H1 (cell line): ENCODE measurements around the gene S100A12. TPM values are rescaled to one million over a fixed set of nuclear protein-coding genes. Genes with fewer than 3 reads are reported as not detected.

Experiments
- CTCF ChIA-PET: fragments of 300-600 bp; sonication (Branson Sonifier 250); formaldehyde crosslinking; loops from one replicate; lab custom pipeline; 2021; ENCODE audit not compliant: partially characterized antibody; lab: Charles Lee
- POLR2A ChIA-PET: fragments of 300-600 bp; sonication (Branson Sonifier 250); formaldehyde crosslinking; loops from one replicate; lab custom pipeline; 2021; ENCODE audit warnings: inconsistent platforms; ENCODE audit not compliant: partially characterized antibody; lab: Charles Lee
- DNase-seq, 2 experiments: peaks; one replicate each; pipeline versions ENCODE4 v3.0.0 to v3.0.0-alpha.2; 2010 to 2022; ENCODE audit warnings: low spot score in 2 of 2, low read depth in 1 of 2, mixed read lengths in 1 of 2
- FAIRE-seq: peaks from 2 replicates; lab custom pipeline; 2011; peaks lifted over from hg19 to GRCh38; lab: Jason Lieb, UNC
- H2AFZ ChIP-seq: 2 replicates; pipeline ENCODE4 v1.8.1; 2012; ENCODE audit warnings: low read length, inconsistent platforms
- H2AK5ac ChIP-seq: 2 replicates; pipeline ENCODE4 v1.6.1; 2013; ENCODE audit warnings: low read depth, low read length
- H2BK120ac ChIP-seq: replicated peaks from 2 replicates; pipeline ENCODE3; 2013; ENCODE audit warnings: low read depth, low read length, inconsistent platforms
- H2BK12ac ChIP-seq: 2 replicates; pipeline ENCODE4 v1.6.1; 2013; ENCODE audit warnings: low read depth, low read length
- H2BK15ac ChIP-seq: 2 replicates; pipeline ENCODE4 v1.6.1; 2013; ENCODE audit warnings: low read length
- H2BK20ac ChIP-seq: 2 replicates; pipeline ENCODE4 v1.6.1; 2013; ENCODE audit warnings: low read length
- H2BK5ac ChIP-seq: 2 replicates; pipeline ENCODE4 v1.6.1; 2013; ENCODE audit warnings: low read depth, low read length
- H3K14ac ChIP-seq: 2 replicates; pipeline ENCODE4 v1.6.1; 2013; ENCODE audit warnings: inconsistent platforms; ENCODE audit not compliant: insufficient read length
- H3K18ac ChIP-seq: 2 replicates; pipeline ENCODE4 v1.6.1; 2013; ENCODE audit warnings: low read length; ENCODE audit errors: extremely low read depth
- H3K23ac ChIP-seq: 2 replicates; pipeline ENCODE4 v1.6.1; 2013; ENCODE audit warnings: inconsistent platforms; ENCODE audit not compliant: insufficient read length
- H3K23me2 ChIP-seq: 2 replicates; pipeline ENCODE4 v1.6.1; 2013; ENCODE audit warnings: low read depth, low read length
- H3K27ac ChIP-seq: 2 replicates; pipeline ENCODE4 v1.6.1; 2011; ENCODE audit warnings: low read depth, low read length, inconsistent platforms
- H3K27me3 ChIP-seq, 4 experiments: replicated peaks in 1 of 4; 1 replicate in 1 of 4; 2 replicates in 3 of 4; pipeline versions ENCODE4 v1.6.1 to v1.8.1; 2011 to 2013; ENCODE audit warnings: low read length in 3 of 4, mild to moderate bottlenecking in 3 of 4, inconsistent platforms in 2 of 4, mixed read lengths in 2 of 4, moderate library complexity in 1 of 4; ENCODE audit not compliant: control insufficient read depth in 3 of 4, insufficient read depth in 3 of 4; ENCODE audit errors: extremely low read depth in 1 of 4
- H3K36me3 ChIP-seq, 4 experiments: 2 replicates each; pipeline versions ENCODE4 v1.6.1 to v1.8.1; 2011 to 2013; ENCODE audit warnings: mild to moderate bottlenecking in 4 of 4, low read length in 3 of 4, moderate library complexity in 2 of 4, control low read depth in 1 of 4, inconsistent platforms in 1 of 4; ENCODE audit not compliant: insufficient read depth in 4 of 4, control insufficient read depth in 2 of 4
- H3K4ac ChIP-seq: replicated peaks from 2 replicates; pipeline ENCODE3; 2013; ENCODE audit warnings: low read length, low read depth, mixed read lengths, inconsistent platforms; ENCODE audit not compliant: insufficient read length
- H3K4me1 ChIP-seq, 4 experiments: replicated peaks in 1 of 4; 1 replicate in 1 of 4; 2 replicates in 3 of 4; pipeline versions ENCODE4 v1.6.1 to v1.8.1; 2011 to 2013; ENCODE audit warnings: low read length in 3 of 4, inconsistent platforms in 2 of 4, mixed read lengths in 1 of 4; ENCODE audit not compliant: insufficient read depth in 4 of 4, control insufficient read depth in 3 of 4
- H3K4me2 ChIP-seq, 2 experiments: 2 replicates each; pipeline versions ENCODE4 v1.6.1 to v1.8.1; 2011 to 2013; ENCODE audit warnings: low read depth in 2 of 2, low read length in 2 of 2, control low read depth in 1 of 2, inconsistent platforms in 1 of 2, mild to moderate bottlenecking in 1 of 2; ENCODE audit not compliant: insufficient read depth in 1 of 2
- H3K4me3 ChIP-seq, 4 experiments: fragments of 200-600, 300-600 bp in 1 of 4; sonication (generic), shearing (Covaris generic), sonication (Bioruptor Twin) in 1 of 4; 2 replicates each; pipeline versions ENCODE4 v1.5.1 to v1.8.1; 2011 to 2016; ENCODE audit warnings: low read length in 4 of 4, low read depth in 3 of 4, control low read depth in 2 of 4, inconsistent platforms in 2 of 4, mild to moderate bottlenecking in 2 of 4, mixed read lengths in 1 of 4, moderate library complexity in 1 of 4; ENCODE audit not compliant: insufficient read depth in 2 of 4; ENCODE audit errors: extremely low read depth in 1 of 4
- H3K56ac ChIP-seq: replicated peaks from 2 replicates; pipeline ENCODE3; 2013; ENCODE audit warnings: low read depth, mild to moderate bottlenecking, mixed read lengths, low read length, inconsistent platforms; ENCODE audit not compliant: insufficient read length
- H3K79me1 ChIP-seq: 2 replicates; pipeline ENCODE4 v1.6.1; 2013; ENCODE audit warnings: low read depth, low read length, control low read depth
- H3K79me2 ChIP-seq, 2 experiments: 2 replicates each; pipeline versions ENCODE4 v1.6.1 to v1.8.1; 2012 to 2013; ENCODE audit warnings: low read length in 2 of 2, mild to moderate bottlenecking in 2 of 2, inconsistent platforms in 1 of 2; ENCODE audit not compliant: insufficient read depth in 2 of 2, control insufficient read depth in 1 of 2
- H3K9ac ChIP-seq, 4 experiments: replicated peaks in 1 of 4; 1 replicate in 1 of 4; 2 replicates in 3 of 4; pipeline versions ENCODE4 v1.6.1 to v1.8.1; 2011 to 2013; ENCODE audit warnings: low read depth in 3 of 4, low read length in 3 of 4, control low read depth in 2 of 4, mild to moderate bottlenecking in 2 of 4, moderate library complexity in 2 of 4, inconsistent platforms in 1 of 4; ENCODE audit errors: extremely low read depth in 1 of 4
- H3K9me3 ChIP-seq, 2 experiments: 2 replicates each; pipeline versions ENCODE4 v1.6.1 to v1.8.1; 2012 to 2013; ENCODE audit warnings: mild to moderate bottlenecking in 2 of 2, moderate library complexity in 2 of 2, control low read depth in 1 of 2, inconsistent platforms in 1 of 2, low read depth in 1 of 2, low read length in 1 of 2, mixed read lengths in 1 of 2; ENCODE audit not compliant: insufficient read depth in 2 of 2
- H4K20me1 ChIP-seq, 2 experiments: replicated peaks in 1 of 2; 2 replicates each; pipeline versions ENCODE3 to v1.8.1; 2011 to 2013; ENCODE audit warnings: inconsistent platforms in 2 of 2, low read length in 2 of 2, mild to moderate bottlenecking in 1 of 2; ENCODE audit not compliant: insufficient read depth in 2 of 2, control insufficient read depth in 1 of 2
- H4K5ac ChIP-seq: 2 replicates; pipeline ENCODE4 v1.6.1; 2013; ENCODE audit warnings: low read length, low read depth, mixed read lengths, inconsistent platforms; ENCODE audit not compliant: insufficient read length
- H4K8ac ChIP-seq: 2 replicates; pipeline ENCODE4 v1.8.0; 2013; ENCODE audit warnings: mild to moderate bottlenecking, moderate library complexity, low read length, inconsistent platforms; ENCODE audit not compliant: insufficient read depth; ENCODE audit errors: extremely low read depth
- H4K91ac ChIP-seq: replicated peaks from 2 replicates; pipeline ENCODE3; 2013; ENCODE audit warnings: low read length, mixed read lengths, inconsistent platforms; ENCODE audit not compliant: insufficient read length
- ASH2L ChIP-seq: fragments of 200-600, 300-600 bp; sonication (generic); IDR thresholded peaks from one replicate; pipeline ENCODE4 v1.7.1; 2017; ENCODE audit warnings: low read length
- BACH1 ChIP-seq: IDR thresholded peaks from 2 replicates; pipeline ENCODE4 v1.6.1; 2012; ENCODE audit warnings: low read length, improper control_type of control experiment
- NANOG ChIP-seq: IDR thresholded peaks from 2 replicates; pipeline ENCODE4 v1.6.1; 2011; ENCODE audit warnings: low read length, low read depth, mild to moderate bottlenecking, inconsistent platforms; ENCODE audit not compliant: insufficient read depth, poor library complexity, severe bottlenecking
- NRF1 ChIP-seq: IDR thresholded peaks from 2 replicates; pipeline ENCODE4 v1.6.1; 2011; ENCODE audit warnings: mild to moderate bottlenecking, low read depth, low read length, improper control_type of control experiment
- POU5F1 ChIP-seq: IDR thresholded peaks from 2 replicates; pipeline ENCODE4 v1.6.1; 2011; ENCODE audit warnings: low read depth, mild to moderate bottlenecking, low read length, moderate library complexity
- RNF2 ChIP-seq: fragments of 200-900, 300-1000 bp; sonication (generic); IDR thresholded peaks from 2 replicates; pipeline ENCODE4 v1.7.1; 2016; ENCODE audit warnings: borderline replicate concordance, low read depth, mild to moderate bottlenecking, antibody characterized with exemption, low read length; ENCODE audit not compliant: poor library complexity, severe bottlenecking; ENCODE audit errors: missing control alignments
- SIN3A ChIP-seq, 2 experiments: IDR thresholded peaks in 1 of 2; conservative IDR thresholded peaks in 1 of 2; 2 replicates each; pipeline ENCODE4 v1.6.1; 2011 to 2012; ENCODE audit warnings: low read length in 2 of 2, improper control_type of control experiment in 1 of 2, low read depth in 1 of 2, mild to moderate bottlenecking in 1 of 2
- TAF1 ChIP-seq: IDR thresholded peaks from 2 replicates; pipeline ENCODE4 v1.6.1; 2011; ENCODE audit warnings: mild to moderate bottlenecking, low read depth, low read length
- WGBS, 2 experiments: shearing (Covaris generic) in 1 of 2; methylation state at CpG; one replicate each; pipeline versions ENCODE4 v1.1.6 to v1.1.7; 2013 to 2015; ENCODE audit warnings: low lambda C conversion rate in 2 of 2, mixed read lengths in 2 of 2, inconsistent platforms in 1 of 2, low coverage in 1 of 2, missing lambda C conversion rate in 1 of 2; ENCODE audit not compliant: insufficient replicate concordance in 2 of 2, insufficient coverage in 1 of 2, insufficient read length in 1 of 2; ENCODE audit errors: extremely low coverage in 1 of 2, missing lambda C conversion rate in 1 of 2; 5-methylcytosine and 5-hydroxymethylcytosine counted together
- polyA plus RNA-seq, 7 experiments: library from polyadenylated mRNA; depleted of rRNA in 3 of 7; stranded (reverse) in 5 of 7; unstranded in 2 of 7; fragments of >200 nt in 5 of 7; fragments of 200-250 nt in 2 of 7; gene quantifications; 1 replicate in 5 of 7; 2 replicates in 1 of 7; 4 replicates in 1 of 7; pipeline versions ENCODE4 v1.2.1 to v1.2.3, GENCODE V29; 2011 to 2013; ENCODE audit warnings: missing spikeins in 2 of 7, mixed read lengths in 2 of 7
- total RNA-seq: library from RNA; stranded (reverse); fragmentation: NEBNext Ultra II Directional; extraction: Animal tissue kit (Norgen Biotek cat#: 25700); gene quantifications from 2 replicates; pipeline ENCODE4 v1.2.1, GENCODE V29; 2021

S100A12 gene
- total and polyA plus RNA-seq, 2 of the 8 experiments (the other 6 are each of a cell fraction or from before 2014, with no cell fraction given), result not detected

GRCh38 chr1:153343040-153343681 lies 32.3 kb downstream of the S100A12 start:
- H3K27ac ChIP-seq, result no peak overlapping the region
- no peak overlapping the region for H3K9ac ChIP-seq
- H3K4me1 ChIP-seq, result no peaks in the 10 kb centered on the region; a peak in 1 of 7 replicates
- H3K79me2 ChIP-seq, result no peaks in the 10 kb centered on the region
- no peak overlapping the region for H2BK12ac ChIP-seq
- no peak overlapping the region for H2BK5ac ChIP-seq
- peak in 1 of 2 experiments; percentile 4 for DNase-seq
- no peak overlapping the region for H4K91ac ChIP-seq
- H2BK20ac ChIP-seq, result no peak overlapping the region
- no peak overlapping the region for H2BK120ac ChIP-seq
- no peak overlapping the region for H3K4me2 ChIP-seq
- peaks cover 0 to 2% (median 0%) of the 10 kb centered on the region in 4 experiments; a peak in 1 of 7 replicates for H3K27me3 ChIP-seq
- FAIRE-seq, result no peak
- no peak overlapping the region for H3K56ac ChIP-seq
- H4K5ac ChIP-seq, result no peak overlapping the region
- H4K8ac ChIP-seq, result no peak overlapping the region
- no peak overlapping the region for H3K23ac ChIP-seq
- CTCF ChIA-PET, result interaction anchor here (0.6 to 1.2 kb wide), 5 partner anchors 10 to 167 kb away, joined by 3 read pairs; partner anchors contain the start of gene S100A9
- H3K79me1 ChIP-seq, result no peaks in the 10 kb centered on the region
- H3K4me3 ChIP-seq, result no peak overlapping the region
- H2AK5ac ChIP-seq, result no peak overlapping the region
- H4K20me1 ChIP-seq, result no peaks in the 10 kb centered on the region
- no peak overlapping the region for H2BK15ac ChIP-seq
- H3K36me3 ChIP-seq, result no peaks in the 10 kb centered on the region
- no peak overlapping the region for H2AFZ ChIP-seq
- peaks cover 0 to 2% of the 10 kb centered on the region in 2 experiments; a peak in 1 of 4 replicates for H3K9me3 ChIP-seq
- H3K4ac ChIP-seq, result no peak overlapping the region
- H3K14ac ChIP-seq, result no peak overlapping the region
- WGBS, 2 experiments, result 73% methylated on average over 5 of the region's 5 CpGs; no CpG with 5 or more reads in 1 of the 2 experiments
- POLR2A ChIA-PET, result no interaction called here
- TF ChIP-seq TAF1 (no peak), ASH2L (no peak), BACH1 (no peak), NANOG (no peak), SIN3A (conservative IDR thresholded peaks at IDR 0.05 in 1 of 2, IDR thresholded peaks at IDR 0.05 in 1 of 2; ENCODE audit: low read depth in 1 of 2, low read length in 2 of 2) (no peak), RNF2 (no peak), POU5F1 (no peak), NRF1 (no peak)
- H3K18ac ChIP-seq, result no peak overlapping the region
- no peaks in the 10 kb centered on the region for H3K23me2 ChIP-seq
